HG03342 (cell line): ENCODE data around the gene ABTB2.
"Not testable (repeated sequence)": the region's sequence is repeated elsewhere in the genome, so short reads cannot be mapped to it uniquely, and the experiment has no call there.

Experiments
- ATAC-seq: cut with Tn5 transposase; IDR thresholded peaks from one replicate; pipeline ENCODE4 v1.9.1; 2021; ENCODE audit warnings: mild to moderate bottlenecking, moderate library complexity; ENCODE audit not compliant: unreplicated experiment

The ABTB2 gene

GRCh38 chr11:34194576-34195335 lies 163.1 kb downstream of the ABTB2 start:
- no peak for ATAC-seq

- ATAC-seq, result no peak
Measured at GRCh38 chr11:34192481-34193401, 165.1 kb downstream of the ABTB2 start.

- no peak for ATAC-seq
Measured at GRCh38 chr11:34191578-34191977, 166.2 kb downstream of the ABTB2 start.

- no peak for ATAC-seq
Measured at GRCh38 chr11:34190192-34191139, 167.3 kb downstream of the ABTB2 start.

GRCh38 chr11:34189191-34189590 lies 168.6 kb downstream of the ABTB2 start:
- no peak for ATAC-seq

- no peak for ATAC-seq
Measured at GRCh38 chr11:34188181-34188580, 169.6 kb downstream of the ABTB2 start.

GRCh38 chr11:34185926-34186841 lies 171.6 kb downstream of the ABTB2 start:
- ATAC-seq, result no peak

- ATAC-seq, result no peak
Measured at GRCh38 chr11:34184505-34185015, 173.2 kb downstream of the ABTB2 start.

GRCh38 chr11:34183848-34184391 lies 173.9 kb downstream of the ABTB2 start:
- no peak for ATAC-seq

- ATAC-seq, result no peak
Measured at GRCh38 chr11:34182921-34183685, 174.7 kb downstream of the ABTB2 start.

GRCh38 chr11:34182425-34182824 lies 175.4 kb downstream of the ABTB2 start:
- no peak for ATAC-seq

GRCh38 chr11:34181856-34182405 lies 175.9 kb downstream of the ABTB2 start:
- ATAC-seq, result no peak

- ATAC-seq, result no peak
Measured at GRCh38 chr11:34181251-34181650, 176.6 kb downstream of the ABTB2 start.

GRCh38 chr11:34180814-34181165 lies 177.0 kb downstream of the ABTB2 start:
- ATAC-seq, result not testable (repeated sequence)

- no peak for ATAC-seq
Measured at GRCh38 chr11:34180040-34180813, 177.6 kb downstream of the ABTB2 start.

- ATAC-seq, result no peak
Measured at GRCh38 chr11:34179026-34179675, 178.7 kb downstream of the ABTB2 start.

GRCh38 chr11:34178209-34178821 lies 179.5 kb downstream of the ABTB2 start:
- no peak for ATAC-seq
